Neural cell (in vitro differentiated cells): ENCODE results near the gene TACO1.

Source experiments
- CTCF ChIP-seq: fragments of 450-650 bp; IDR thresholded peaks from 2 replicates; pipeline ENCODE4 v1.5.1; 2014; ENCODE audit warnings: antibody characterized with exemption, mild to moderate bottlenecking, moderate library complexity; ENCODE audit not compliant: poor library complexity, severe bottlenecking
- EP300 ChIP-seq: fragments of 450-650 bp; conservative IDR thresholded peaks from 2 replicates; pipeline ENCODE4 v1.6.1; 2014; ENCODE audit warnings: antibody characterized with exemption, mild to moderate bottlenecking, moderate library complexity; ENCODE audit not compliant: poor library complexity, severe bottlenecking
- EZH2 ChIP-seq: fragments of 200-600, 300-800 bp; shearing (Covaris generic), sonication (generic); IDR thresholded peaks from 2 replicates; pipeline ENCODE4 v1.6.1; 2014; ENCODE audit warnings: antibody characterized with exemption, low read length, borderline replicate concordance, mild to moderate bottlenecking; ENCODE audit not compliant: insufficient read depth, poor library complexity, severe bottlenecking
- MXI1 ChIP-seq: fragments of 450-650 bp; conservative IDR thresholded peaks from 2 replicates; pipeline ENCODE4 v1.6.1; 2014; ENCODE audit warnings: antibody characterized with exemption, mild to moderate bottlenecking; ENCODE audit not compliant: poor library complexity, severe bottlenecking

GRCh38 chr17:63626551-63627180, 26.0 kb downstream of the TACO1 start:
- TF ChIP-seq CTCF (no peak), MXI1 (no peak), EZH2 (no peak), EP300 (no peak)
